ENCODE results near the gene NLK.
"Not testable (repeated sequence)": the region's sequence is repeated elsewhere in the genome, so short reads cannot be mapped to it uniquely, and the experiment has no call there.

The NLK gene

DNA sequence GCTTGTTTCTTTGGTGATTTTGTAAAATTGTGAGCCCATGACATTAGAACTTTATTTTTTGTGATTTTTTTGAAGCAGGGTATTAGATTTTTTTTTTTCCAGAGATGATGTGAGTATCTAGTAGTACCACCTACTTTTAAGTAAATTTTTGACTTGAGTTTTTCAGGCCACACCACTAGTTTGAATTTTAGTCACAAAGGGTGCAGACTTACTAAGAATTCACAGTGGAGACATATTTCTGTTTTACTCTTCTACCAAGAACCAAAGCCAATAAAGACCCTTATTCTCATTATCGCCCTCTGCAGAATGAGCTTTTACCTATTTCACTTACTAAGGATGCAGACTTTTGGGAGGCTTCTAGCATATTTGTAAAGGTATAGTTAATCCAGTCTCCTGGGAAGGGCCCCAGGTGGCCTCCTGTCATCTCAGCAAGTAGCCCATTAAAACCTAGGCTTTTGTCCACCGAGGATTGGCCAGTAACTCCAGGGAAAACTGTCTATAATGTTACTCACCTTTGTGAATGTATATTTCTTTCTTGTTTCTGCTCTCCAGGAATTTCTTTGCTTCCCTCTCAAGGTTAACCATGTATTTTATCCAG, 30.6 kb downstream of the NLK start:
- DNase-seq (ENCODE audit: low read depth), result no peak

DNA sequence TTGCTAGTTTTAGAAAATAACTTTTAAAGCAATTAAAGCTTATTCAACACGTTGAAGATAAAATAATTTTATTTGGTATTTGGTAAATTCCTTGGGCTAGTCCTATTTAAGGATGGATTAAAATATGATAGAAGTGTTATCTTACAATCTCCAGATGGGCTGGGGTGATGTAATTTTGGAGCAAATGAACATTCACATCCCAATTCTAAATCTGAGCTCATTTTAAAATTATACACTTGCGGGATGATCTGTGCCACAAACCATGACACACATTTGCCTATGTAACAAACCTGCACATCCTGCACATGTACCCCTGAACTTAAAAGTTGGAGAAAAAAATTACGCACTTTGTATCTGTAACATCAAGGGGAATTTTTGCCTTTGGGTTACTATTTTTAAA, 31.5 kb downstream of the NLK start:
- DNase-seq (ENCODE audit: low read depth), result no peak

GRCh38 chr17:28076144-28076543, 33.7 kb downstream of the NLK start:
- no peak for DNase-seq (ENCODE audit: low read depth)

DNA sequence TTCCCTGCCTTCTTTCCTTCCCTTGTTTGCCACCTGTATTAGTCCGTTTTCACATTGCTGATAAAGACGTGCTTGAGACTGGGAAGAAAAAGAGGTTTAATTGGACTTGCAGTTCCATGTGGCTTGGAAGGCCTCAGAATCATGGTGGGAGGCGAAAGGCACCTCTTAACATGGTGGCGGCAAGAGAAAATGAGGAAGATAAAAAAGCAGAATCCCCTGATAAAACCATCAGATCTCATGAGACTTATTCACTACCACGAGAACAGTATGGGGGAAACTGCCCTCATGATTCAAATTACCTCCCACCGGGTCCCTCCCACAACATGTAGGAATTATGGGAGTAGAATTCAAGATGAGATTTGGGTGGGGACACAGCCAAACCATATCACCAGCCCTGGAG, 34.7 kb downstream of the NLK start:
- DNase-seq (ENCODE audit: low read depth), result not testable (repeated sequence)

- peak; percentile 10 for DNase-seq (ENCODE audit: low read depth)
Observed at GRCh38 chr17:28078341-28079229, 36.1 kb downstream of the NLK start.

DNA sequence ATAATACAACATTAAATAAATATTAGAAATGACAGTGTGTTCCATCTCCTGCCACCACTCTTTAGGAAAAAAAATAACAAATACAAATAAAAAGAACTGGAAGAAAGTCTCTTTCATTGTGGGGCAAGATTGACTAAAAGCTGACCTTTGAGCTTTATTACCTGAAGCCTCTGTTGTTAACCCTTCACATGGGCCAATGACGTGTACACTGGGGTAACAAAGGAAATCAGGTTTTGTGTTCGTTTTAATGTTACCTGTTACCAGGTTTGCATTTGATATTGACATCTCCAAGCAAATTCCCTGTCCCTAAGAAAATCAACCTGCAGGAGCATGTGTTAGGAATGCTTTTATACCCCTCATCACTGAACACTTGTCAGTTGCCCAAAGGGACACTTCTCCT, 39.0 kb downstream of the NLK start:
- no peak for DNase-seq (ENCODE audit: low read depth)

GRCh38 chr17:28085766-28086165, 43.3 kb downstream of the NLK start:
- DNase-seq (ENCODE audit: low read depth), result no peak

- peak; percentile 56 for DNase-seq (ENCODE audit: low read depth)
Observed at GRCh38 chr17:28086519-28086918, 44.0 kb downstream of the NLK start.

GRCh38 chr17:28087743-28088142, 45.3 kb downstream of the NLK start:
- no peak for DNase-seq (ENCODE audit: low read depth)

DNA sequence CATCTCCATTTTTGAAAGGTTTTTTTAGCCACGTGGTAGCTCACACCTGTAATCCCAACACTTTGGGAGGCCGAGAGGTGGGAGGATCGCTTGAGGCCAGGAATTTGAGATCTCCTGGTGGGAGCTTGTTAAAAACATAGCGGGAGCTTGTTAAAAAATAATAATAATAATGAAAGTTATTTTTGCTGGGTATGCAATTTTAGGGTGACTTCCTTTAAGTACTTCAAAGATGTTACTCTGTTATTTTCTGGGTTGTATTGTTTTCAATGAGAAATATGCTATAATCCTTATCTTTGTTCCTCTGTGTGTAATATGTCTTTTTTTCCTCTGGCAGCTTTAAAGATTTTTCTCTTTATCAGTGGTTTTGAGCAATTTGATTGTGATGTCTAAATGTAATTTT, 48.1 kb downstream of the NLK start:
- DNase-seq (ENCODE audit: low read depth), result no peak

DNA sequence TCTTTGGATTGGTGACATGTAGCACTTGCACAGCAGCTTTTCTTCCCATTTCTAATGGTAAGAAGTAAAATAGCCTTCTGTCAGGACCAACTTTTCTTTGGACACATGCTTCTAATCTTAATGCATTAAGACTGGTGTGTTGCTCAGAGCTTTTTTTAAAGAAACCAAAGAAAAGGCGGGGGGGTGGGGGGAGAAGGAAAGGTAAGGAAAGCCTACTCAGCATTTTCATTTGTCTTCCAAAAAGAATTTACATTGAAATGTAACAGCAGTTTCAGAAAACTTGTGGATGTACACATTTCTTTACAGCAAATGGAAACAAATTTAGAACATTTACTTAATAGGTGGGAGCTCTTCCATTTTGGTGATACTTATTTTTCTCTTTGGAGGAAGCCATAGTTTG, 49.6 kb downstream of the NLK start:
- DNase-seq (ENCODE audit: low read depth), result no peak

DNA sequence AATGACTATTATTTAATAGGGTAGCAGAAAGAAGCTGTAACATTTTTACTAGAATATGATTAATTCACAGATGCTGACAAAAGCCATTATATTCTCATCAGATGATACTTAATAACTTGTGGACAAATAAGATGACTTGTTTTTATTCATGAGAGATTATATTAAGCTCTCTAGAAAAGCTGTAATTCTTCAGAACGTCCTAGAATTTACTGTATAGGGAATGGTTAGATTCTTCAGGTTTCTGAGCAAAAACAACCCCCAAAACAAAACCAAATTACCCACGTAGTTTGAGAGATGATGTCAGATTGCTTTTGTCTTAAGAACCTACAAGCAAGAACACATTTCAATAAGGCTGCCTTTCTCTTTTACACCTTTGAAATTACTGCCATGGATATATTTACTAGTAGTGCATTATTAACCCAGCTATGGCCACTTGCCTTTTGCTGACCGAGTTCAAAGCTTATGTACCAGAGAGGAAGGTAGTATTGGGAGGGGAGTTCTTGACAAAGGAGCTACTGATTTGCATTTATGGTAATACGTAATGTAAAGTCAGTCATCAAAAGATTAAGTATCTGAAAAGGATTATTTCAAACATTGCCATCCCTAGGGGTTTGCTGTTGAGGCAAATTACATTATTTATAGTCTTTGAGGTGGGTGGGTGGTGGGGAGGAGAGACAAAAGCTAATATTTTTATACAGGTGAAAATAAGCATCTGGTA, 51.7 kb downstream of the NLK start:
- DNase-seq (ENCODE audit: low read depth), result no peak

- no peak for DNase-seq (ENCODE audit: low read depth)
Observed at GRCh38 chr17:28096756-28097155, 54.3 kb downstream of the NLK start.

DNA sequence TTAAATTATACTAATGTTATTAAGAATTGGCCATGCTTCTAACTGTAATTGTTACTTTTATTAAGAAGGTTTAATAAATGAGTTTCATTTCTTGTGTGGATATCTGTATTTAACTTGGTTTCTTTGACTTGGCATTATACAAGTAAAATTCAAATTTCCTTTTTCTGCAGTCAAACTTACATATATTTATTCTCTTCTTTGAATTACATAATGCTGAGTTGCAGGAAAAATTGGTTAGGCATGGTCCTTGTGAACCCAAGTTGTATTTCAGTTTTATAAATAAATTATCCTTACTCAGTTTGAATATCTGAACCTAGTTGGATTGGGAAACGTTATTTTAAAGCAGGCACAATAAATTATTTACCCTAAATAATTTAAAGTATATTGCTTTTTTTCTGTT, 54.8 kb downstream of the NLK start:
- DNase-seq (ENCODE audit: low read depth), result no peak

DNA sequence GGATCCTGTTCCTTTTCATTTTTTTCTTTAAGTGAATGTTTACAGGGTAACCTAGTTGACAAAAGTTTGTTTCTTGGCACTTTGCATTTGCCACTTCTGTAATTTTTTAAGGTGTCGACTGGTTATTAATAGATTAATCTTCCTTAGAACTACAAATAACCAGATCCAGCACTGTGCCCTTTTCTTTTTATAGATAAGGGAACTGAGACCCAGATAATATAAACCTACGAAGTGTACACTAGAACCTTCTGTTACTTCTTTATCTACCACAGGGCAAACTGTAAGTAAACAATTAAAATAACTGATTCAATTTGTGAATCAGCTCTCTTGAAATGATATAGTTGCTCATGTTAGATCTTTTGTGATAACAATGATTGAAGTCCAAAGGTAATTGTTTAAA, 55.4 kb downstream of the NLK start:
- no peak for DNase-seq (ENCODE audit: low read depth)

DNA sequence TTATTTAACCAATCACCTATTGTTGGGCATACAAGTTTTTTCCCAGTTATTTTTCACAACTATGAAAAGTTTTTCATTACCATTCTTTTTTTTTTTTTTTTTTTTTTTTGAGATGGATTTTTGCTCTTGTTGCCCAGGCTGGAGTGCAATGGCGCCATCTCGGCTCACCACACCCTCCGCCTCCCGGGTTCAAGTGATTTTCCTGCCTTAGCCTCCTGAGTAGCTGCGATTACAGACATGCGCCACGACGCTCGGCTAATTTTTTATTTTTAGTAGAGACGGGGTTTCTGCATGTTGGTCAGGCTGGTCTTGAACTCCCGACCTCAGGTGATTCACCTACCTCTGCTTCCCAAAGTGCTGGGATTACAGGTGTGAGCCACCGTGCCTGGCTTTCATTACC, 56.1 kb downstream of the NLK start:
- DNase-seq (ENCODE audit: low read depth), result not testable (repeated sequence)

DNA sequence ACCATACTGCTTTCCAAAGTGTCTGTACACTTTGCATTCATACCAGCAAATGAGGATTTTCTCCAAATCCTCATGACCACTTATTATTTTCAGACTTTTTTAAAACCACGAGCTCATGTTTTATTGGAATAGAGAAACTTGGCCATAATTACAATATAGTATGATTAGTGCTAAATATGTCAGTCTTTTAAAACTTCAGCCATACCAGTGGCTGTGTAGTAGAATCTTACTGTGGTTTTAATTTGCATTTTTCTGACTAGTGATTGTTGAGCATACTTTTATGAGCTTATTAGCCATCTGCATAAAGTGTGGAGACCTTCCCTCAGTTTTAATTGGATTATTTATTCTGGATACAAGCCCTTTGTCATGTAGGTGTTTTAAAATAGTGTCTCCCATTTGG, 57.8 kb downstream of the NLK start:
- no peak for DNase-seq (ENCODE audit: low read depth)

DNA sequence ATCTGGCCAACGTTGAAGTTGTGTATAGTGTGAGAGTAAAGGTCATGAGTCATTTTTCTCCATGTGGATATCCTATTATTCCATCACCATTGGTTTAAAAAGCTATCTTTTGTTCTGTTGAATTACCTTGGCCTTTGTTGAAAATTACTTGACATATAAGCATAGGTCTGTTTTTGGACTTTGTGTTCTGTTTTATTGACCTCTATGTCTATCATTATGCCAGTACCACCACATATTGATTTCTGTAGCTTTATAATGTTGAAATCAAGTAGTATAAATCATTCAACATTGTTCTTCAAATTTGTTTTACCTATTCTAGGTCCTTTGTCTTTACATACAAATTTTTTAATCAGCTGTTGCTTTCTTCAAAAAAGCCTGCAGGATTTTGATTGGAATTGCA, 58.5 kb downstream of the NLK start:
- DNase-seq (ENCODE audit: low read depth), result no peak

DNA sequence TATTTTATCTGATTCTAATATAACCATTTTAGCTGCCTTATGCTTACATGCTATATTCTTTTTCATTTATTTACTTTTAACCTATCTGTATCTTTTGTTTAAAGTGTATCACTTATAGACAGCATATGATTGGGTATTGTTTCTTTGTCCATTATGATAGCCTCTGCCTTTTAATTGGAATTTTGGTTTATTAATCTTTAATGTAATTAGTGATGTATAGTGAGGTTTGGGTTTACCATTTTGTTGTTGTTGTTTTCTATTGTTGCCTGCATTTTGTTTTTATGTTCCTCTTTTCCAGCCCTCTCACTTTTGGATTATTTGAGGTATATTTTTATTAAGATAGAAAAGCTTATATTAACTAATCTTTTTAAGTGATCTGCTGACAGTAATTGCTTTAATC, 59.4 kb downstream of the NLK start:
- DNase-seq (ENCODE audit: low read depth), result no peak

DNA sequence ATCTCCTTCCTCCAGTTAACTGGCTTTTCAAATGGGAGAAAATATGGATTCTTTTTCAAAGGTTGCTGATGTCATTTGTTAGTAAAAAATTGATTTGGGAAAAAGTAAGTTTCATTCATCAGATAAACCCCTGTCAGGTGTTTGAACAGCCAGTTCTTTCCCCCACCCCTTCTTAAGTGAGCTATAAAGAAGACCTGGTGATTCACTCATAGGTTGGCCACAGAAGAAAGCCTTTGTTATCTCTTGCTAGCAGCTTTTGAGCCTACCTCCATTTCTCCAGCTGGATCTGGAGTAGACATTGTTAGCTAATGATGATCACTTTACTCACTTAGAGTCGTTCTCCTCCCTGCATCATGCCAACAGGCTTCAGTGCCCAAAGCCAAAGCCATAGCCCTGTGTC, 63.0 kb downstream of the NLK start:
- no peak for DNase-seq (ENCODE audit: low read depth)

DNA sequence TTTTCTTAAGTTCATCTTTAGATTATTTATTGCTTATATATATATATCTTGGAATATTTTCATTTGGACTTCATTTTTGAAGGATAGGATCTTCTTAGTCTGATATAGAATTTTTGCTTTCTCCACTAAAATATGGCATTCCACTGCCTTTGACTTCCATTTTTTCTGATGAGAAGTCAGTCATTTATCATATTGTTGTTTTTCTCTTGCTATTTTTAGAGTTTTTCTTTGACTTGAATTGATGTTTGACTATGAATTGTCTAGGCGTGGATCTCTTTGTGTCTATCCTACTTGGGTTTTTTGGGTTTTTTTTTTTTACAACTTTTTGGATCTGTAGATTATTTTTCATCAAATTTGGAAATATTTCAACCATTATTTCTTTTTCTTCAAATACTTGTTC, 67.7 kb downstream of the NLK start:
- no peak for DNase-seq (ENCODE audit: low read depth)

- no peak for DNase-seq (ENCODE audit: low read depth)
Observed at GRCh38 chr17:28112181-28112580, 69.7 kb downstream of the NLK start.

DNA sequence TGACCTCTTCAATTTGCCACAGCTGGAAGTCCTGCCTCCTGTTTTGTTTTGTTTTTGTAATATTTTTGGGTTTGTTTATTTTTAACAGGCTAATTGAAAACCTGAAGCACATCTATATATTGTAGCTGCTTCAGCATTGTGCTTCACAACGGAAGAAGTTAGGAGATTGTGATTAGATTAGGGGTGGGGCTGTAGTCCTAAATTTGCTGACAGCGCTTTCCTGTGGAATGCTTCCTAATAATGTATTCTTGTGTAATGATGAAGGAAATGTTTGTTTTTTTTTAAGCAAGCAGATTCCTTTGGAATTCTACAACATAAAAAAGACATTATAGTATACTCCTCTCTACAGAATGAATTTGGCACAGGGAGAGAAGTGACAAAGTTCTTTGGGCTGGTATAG, 70.1 kb downstream of the NLK start:
- peak; percentile 78 for DNase-seq (ENCODE audit: low read depth)

Data from EH (cell line).